K562 (cell line): ENCODE results near the gene SCNN1A. TPM values are rescaled to one million over a fixed set of nuclear protein-coding genes. Genes with fewer than 3 reads are reported as not detected.

Experiments used
- CREM ChIP-seq: IDR thresholded peaks from 2 replicates; pipeline ENCODE4 v1.6.1; 2014; ENCODE audit warnings: antibody characterized with exemption, low read depth
- DDX20 ChIP-seq: fragments of 450-650 bp; IDR thresholded peaks from 2 replicates; pipeline ENCODE4 v1.6.1; 2016; ENCODE audit warnings: missing genetic modification characterization, low read depth, mild to moderate bottlenecking, missing compliant biosample characterization, moderate library complexity
- FOXA3 ChIP-seq, 2 experiments: fragments of 450-650 bp in 1 of 2; sonication (generic) in 1 of 2; formaldehyde crosslinking; IDR thresholded peaks in 1 of 2; conservative IDR thresholded peaks in 1 of 2; 2 replicates each; pipeline versions ENCODE4 v1.4.0 to v1.8.0; 2020 to 2022; ENCODE audit warnings: mild to moderate bottlenecking in 2 of 2, missing genetic modification reagents in 1 of 2
- FOXK1 ChIP-seq: sonication (generic); formaldehyde crosslinking; IDR thresholded peaks from 2 replicates; pipeline ENCODE4 v1.8.0; 2022; ENCODE audit warnings: missing genetic modification reagents, mild to moderate bottlenecking, borderline replicate concordance
- HIVEP1 ChIP-seq: fragments of 250-450 bp; sonication (Bioruptor Pico); IDR thresholded peaks from 2 replicates; pipeline ENCODE4 v1.4.0; 2020; ENCODE audit warnings: mild to moderate bottlenecking
- LARP7 ChIP-seq: fragments of 450-650 bp; IDR thresholded peaks from 2 replicates; pipeline ENCODE4 v1.6.1; 2016
- NKRF ChIP-seq: fragments of 450-650 bp; IDR thresholded peaks from 2 replicates; pipeline ENCODE4 v1.6.1; 2016; ENCODE audit warnings: borderline replicate concordance
- POLR2B ChIP-seq: fragments of 450-650 bp; IDR thresholded peaks from 2 replicates; pipeline ENCODE4 v1.6.1; 2018; ENCODE audit warnings: low read depth; ENCODE audit not compliant: partially characterized antibody
- PTBP1 ChIP-seq: fragments of 200-400 bp; formaldehyde crosslinking; IDR thresholded peaks from 2 replicates; pipeline ENCODE4 v1.6.1; 2017; ENCODE audit warnings: low read depth, low read length
- SMAD3 ChIP-seq: fragments of 450-650 bp; formaldehyde crosslinking; conservative IDR thresholded peaks from 2 replicates; pipeline ENCODE4 v1.4.0; 2020; ENCODE audit warnings: mild to moderate bottlenecking
- SUPT5H ChIP-seq: fragments of 450-650 bp; IDR thresholded peaks from 2 replicates; pipeline ENCODE4 v1.6.1; 2016
- USF1 ChIP-seq: sonication (generic); formaldehyde crosslinking; IDR thresholded peaks from 2 replicates; pipeline ENCODE4 v1.9.0; 2022; ENCODE audit warnings: mild to moderate bottlenecking, missing genetic modification reagents
- ZBTB12 ChIP-seq: fragments of 250-450 bp; sonication (Bioruptor Pico); IDR thresholded peaks from 2 replicates; pipeline ENCODE4 v1.4.0; 2020
- ZFP1 ChIP-seq: fragments of 450-650 bp; formaldehyde crosslinking; IDR thresholded peaks from 2 replicates; pipeline ENCODE4 v1.4.0; 2020; ENCODE audit warnings: mild to moderate bottlenecking, mixed read lengths
- ZMIZ1 ChIP-seq, 2 experiments: fragments of 150-350 bp in 1 of 2; IDR thresholded peaks; 2 replicates each; pipeline ENCODE4 v1.6.1; 2012 to 2016; ENCODE audit warnings: low read depth in 2 of 2, low read length in 2 of 2, mild to moderate bottlenecking in 1 of 2, moderate library complexity in 1 of 2
- ZNF212 ChIP-seq: fragments of 450-650 bp; formaldehyde crosslinking; IDR thresholded peaks from 2 replicates; pipeline ENCODE4 v1.4.0; 2020; ENCODE audit warnings: mild to moderate bottlenecking
- ZNF239 ChIP-seq: fragments of 250-450 bp; sonication (Bioruptor Pico); IDR thresholded peaks from 2 replicates; pipeline ENCODE4 v1.4.0; 2020; ENCODE audit warnings: mild to moderate bottlenecking
- ZNF280B ChIP-seq: fragments of 250-450 bp; sonication (Bioruptor Pico); IDR thresholded peaks from 2 replicates; pipeline ENCODE4 v1.5.1; 2021; ENCODE audit warnings: mild to moderate bottlenecking
- ZNF561 ChIP-seq: fragments of 450-650 bp; formaldehyde crosslinking; conservative IDR thresholded peaks from 2 replicates; pipeline ENCODE4 v1.4.0; 2020; ENCODE audit warnings: mild to moderate bottlenecking, moderate library complexity
- polyA plus RNA-seq, 8 experiments: library from polyadenylated mRNA; depleted of rRNA in 4 of 8; stranded (reverse) in 5 of 8; unstranded in 3 of 8; fragments of >200 nt; fragmentation: Nextera tagmentation in 2 of 8; fragmentation: Illumina TruSeq in 1 of 8; extraction: Ambion mirVana in 2 of 8; extraction: Trizol in 1 of 8; gene quantifications; 2 replicates each; pipeline versions ENCODE4 v1.2.1 to v1.2.3, GENCODE V29; 2011 to 2014; ENCODE audit warnings: inconsistent platforms in 1 of 8, missing spikeins in 1 of 8
- total RNA-seq, 7 experiments: library from RNA; depleted of rRNA in 6 of 7; stranded (reverse); fragments of >200 nt in 6 of 7; fragmentation: Illumina TruSeq in 2 of 7; extraction: Trizol in 2 of 7; gene quantifications; 2 replicates each; pipeline versions ENCODE4 v1.2.1 to v1.2.3, GENCODE V29; 2011 to 2021; ENCODE audit warnings: low replicate concordance in 1 of 7

SCNN1A gene
- total and polyA plus RNA-seq, 9 of the 15 experiments (the other 6 are each of a cell fraction or from before 2014, with no cell fraction given): 0.15 to 0.49 (median 0.32) TPM; not detected in 5

GRCh38 chr12:6326316-6327228, 48.8 kb downstream of the SCNN1A start (continued):
- TF ChIP-seq HIVEP1 (CRISPR knock-in tag) (no peak), ZFP1 (CRISPR knock-in tag) (no peak), USF1 (CRISPR knock-in tag) (no peak), FOXA3 (CRISPR knock-in tag; conservative IDR thresholded peaks at IDR 0.05 in 1 of 2, IDR thresholded peaks at IDR 0.05 in 1 of 2) (no peak), ZNF561 (CRISPR knock-in tag) (no peak), NKRF (no peak), FOXK1 (no peak), CREM (0 out of 2 replicates have a peak, but pooled peaks have one; percentile 10), ZMIZ1 (IDR thresholded peaks at IDR 0.05; ENCODE audit: low read depth in 2 of 2, low read length in 2 of 2) (no peak), SMAD3 (CRISPR knock-in tag) (no peak), PTBP1 (no peak), SUPT5H (peak; percentile 26; the same call in 1 of the 2 replicates), ZNF239 (no peak), LARP7 (no peak), DDX20 (tag) (no peak), ZNF212 (CRISPR knock-in tag) (no peak), ZBTB12 (CRISPR knock-in tag) (no peak), ZNF280B (CRISPR knock-in tag) (no peak), POLR2B (peak; percentile 46)
